GM18517 (cell line): ENCODE results near the gene TBX3.

Source experiments
- ATAC-seq: cut with Tn5 transposase; IDR thresholded peaks from one replicate; pipeline ENCODE4 v1.9.1; 2021; ENCODE audit warnings: mild to moderate bottlenecking, moderate library complexity; ENCODE audit not compliant: unreplicated experiment

Gene TBX3

GRCh38 chr12:114697243-114697716 lies 13.3 kb upstream of the TBX3 start:
- ATAC-seq: no peak

- no peak for ATAC-seq
These were observed 12.7 kb upstream of the TBX3 start for GRCh38 chr12:114696443-114697242.

DNA sequence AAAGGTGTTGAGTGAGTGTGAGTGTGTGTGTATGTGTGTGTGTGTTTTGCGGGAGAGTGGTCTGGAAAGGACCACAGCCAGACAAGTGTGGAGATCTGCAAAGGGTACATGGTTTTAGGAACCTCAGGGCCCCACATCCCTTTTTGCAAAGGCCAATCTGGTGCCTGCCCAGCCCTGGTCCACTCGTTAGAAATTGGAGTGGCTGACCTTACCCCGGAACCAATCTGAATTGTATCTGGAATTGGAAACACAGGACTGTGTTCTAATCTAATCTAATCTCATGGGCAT lies 11.3 kb upstream of the TBX3 start:
- ATAC-seq: no peak

DNA sequence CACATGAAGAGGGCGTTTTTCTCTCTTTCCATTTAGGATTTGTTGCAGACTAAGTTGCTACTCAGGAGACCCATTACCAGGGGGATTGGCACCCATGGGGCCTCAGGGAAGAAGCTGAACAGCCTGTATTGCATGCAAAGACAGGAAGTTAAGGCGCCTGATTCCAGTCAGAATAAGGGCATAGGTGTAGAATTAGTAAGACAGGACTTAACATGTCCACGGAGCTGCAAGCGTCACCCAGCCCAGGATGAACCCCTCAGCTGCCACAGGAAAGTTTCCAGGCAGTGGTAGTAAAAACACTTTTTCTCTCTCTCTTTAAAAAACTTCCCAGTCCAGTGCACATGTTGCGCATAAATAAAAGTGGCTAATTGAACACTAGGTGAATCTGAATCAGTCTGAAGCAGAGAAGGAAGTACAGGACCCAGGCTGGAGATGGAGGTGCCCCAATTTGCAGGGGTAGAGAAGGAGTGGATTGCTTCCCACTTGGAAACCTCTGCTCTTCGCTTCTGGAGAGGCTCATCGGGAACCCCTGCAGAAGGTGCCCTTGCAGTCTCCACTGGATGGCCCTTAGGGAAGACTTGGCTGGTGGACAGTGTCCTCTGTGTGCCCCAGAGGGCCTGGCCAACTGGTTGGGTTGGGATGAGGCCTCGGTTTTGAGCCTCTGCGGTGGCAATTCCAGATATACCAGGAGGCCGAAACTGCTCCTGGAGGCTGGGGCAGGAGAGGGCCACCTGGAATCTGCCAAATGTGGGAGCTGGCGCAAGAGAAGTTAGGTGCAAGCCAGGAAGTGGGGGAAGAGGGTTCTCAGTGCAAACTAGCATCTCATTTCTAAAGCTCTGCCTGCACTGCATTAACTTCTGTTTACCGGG lies 10.7 kb upstream of the TBX3 start:
- ATAC-seq: no peak

DNA sequence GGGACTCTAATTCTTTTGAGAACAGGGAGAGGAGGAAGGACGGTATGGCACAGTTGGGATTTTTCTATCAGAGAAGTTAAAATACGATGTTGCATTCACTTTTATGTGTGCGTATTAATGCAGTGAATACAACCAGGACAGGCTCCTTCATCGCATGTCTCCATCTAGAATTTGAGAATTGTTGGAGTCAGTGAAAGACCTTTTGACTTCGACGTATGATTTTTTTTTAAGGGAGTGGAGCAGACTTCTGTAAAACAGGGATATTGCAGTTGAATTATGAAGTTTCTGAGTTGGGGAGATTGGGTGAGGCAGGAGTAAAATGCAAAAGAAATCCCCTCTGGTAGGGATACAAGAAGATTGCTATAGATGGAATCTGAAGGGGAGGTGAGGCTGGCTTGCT lies 9.6 kb upstream of the TBX3 start:
- no peak for ATAC-seq

DNA sequence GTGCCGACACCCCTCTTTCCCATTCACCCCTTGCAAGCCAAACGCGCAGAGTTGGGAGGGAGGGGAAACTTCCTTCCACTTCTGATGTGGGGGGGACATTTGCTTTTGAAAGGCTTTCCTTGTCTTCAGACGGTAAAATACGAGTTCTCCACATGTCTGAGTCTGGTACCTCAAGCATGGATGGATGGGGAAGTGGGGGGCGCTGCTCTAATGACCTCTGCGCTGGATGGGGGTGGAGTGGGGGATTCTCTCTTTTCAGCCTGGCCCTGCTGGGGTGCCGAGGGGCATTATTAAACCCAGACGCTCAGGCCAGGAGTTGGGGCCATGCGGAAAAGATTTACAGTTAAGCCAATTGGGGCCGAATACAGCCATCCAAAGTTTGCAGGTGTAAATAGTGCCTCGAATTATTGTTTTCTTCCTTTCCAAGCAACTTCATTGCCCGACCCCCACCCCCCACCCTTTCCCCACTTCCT lies 9.1 kb upstream of the TBX3 start:
- ATAC-seq: no peak

- no peak for ATAC-seq
These were observed 8.4 kb upstream of the TBX3 start for GRCh38 chr12:114692186-114693058.

DNA sequence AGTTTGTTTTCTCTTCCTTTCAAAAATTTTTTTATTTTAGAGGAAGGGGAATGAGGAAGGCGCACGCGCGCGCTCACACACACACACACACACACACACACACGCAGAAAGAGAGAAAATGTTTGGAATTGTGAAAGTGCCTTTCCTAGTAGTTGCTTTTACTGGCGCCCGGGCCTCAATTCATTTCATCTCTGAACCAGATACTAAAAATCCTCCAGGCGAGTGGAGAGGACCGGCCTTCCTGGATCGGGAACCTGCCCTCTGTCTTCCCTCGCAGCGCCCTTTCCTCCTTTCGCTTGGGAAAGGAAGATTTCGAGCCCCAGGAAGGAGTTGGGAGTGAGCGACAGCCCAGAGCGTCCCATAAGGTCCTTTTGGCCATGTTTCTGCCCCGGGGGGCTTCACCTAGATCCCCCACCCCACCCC lies 7.8 kb upstream of the TBX3 start:
- ATAC-seq: no peak

DNA sequence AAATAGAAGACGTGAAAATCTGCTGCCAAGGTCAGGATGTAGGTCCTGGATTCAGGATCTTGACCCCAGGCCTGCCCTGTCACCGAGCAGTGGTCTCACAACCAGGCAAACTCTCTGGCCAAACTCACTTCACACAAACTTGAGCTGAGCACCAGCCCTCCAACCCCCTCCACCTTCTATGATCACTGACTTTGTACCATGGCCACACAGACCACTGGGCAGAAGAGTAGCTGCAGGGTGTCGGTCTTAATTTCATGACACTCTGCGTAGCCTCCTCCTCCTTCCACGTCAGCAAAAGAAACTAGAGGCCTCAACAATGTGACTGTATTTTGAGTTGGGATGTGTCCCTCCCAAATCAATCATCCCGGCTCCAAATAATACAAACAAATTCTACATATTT lies 7.2 kb upstream of the TBX3 start:
- ATAC-seq: no peak

DNA sequence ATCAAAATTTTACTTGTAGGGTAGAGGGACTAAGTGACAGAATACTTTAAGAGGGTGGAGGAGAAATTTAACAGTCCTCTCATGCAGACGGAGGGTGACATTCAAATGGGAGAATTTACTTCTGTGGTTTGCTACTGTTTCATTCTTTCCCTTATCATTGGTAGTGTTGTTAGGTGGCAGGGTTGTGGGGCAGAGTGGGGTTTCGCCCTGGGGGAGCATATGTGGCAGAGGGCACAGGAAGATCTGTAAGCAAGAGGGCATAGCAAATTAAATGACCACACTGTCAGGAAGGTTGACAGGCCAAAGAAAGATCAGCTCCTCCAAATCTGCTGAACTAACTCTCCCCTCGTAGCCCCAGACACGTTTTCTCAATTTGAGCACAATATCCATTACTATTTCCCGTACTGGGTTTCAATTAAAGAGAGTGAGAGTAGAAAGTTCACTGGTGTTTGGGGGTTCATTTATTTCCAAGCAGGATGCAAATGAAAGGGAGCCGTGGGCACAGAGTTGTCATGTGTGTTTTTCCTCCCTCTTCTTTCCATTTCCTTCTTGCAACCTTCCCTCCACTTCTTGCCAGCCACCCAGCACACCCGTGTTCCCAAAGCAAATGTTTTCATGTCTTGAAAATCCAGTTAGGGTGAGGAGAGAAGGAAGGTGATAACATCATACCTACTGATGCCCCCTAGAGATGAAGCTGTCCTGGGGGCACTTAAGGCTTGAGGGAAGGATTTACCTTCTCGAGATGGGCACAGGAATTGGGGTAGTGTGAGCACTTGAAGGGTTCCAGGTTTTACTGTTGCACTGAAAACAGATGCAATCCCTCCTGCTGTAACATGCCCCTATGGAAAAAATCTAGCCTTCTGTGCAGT lies 6.5 kb upstream of the TBX3 start:
- no peak for ATAC-seq

- no peak for ATAC-seq
These were observed 5.4 kb upstream of the TBX3 start for GRCh38 chr12:114689075-114689994.

DNA sequence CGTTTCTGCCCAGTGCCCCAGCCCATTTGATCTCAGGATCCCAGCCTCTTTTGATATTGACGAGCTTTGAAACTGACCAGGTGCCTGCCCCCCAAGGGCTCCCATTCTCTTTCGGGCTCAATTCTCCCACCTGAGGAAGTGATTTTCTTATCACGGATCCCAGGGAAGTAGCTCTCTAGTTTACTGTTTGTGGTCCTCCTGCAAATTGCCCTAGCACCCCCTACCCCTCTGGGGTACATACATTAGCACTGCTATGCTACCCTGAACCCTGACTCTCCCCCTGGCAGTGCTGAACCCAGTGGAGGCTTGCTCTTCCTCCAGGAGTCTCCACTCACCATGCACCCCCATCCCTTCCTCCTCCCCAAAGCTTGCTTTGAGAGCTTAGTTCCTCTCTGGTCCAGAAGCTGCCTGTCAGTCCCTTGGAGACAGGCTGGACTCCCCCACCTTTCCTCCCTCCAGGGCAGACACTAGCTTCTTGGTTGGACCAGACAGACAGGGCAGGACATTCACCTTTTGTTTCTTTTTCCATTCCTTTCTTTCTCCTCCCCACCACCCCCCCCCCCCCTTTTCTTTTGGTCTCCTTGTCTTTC lies 4.4 kb upstream of the TBX3 start:
- no peak for ATAC-seq

- ATAC-seq: no peak
These were observed 3.8 kb upstream of the TBX3 start for GRCh38 chr12:114687802-114688201.

GRCh38 chr12:114686773-114687500 lies 3.0 kb upstream of the TBX3 start:
- no peak for ATAC-seq

- no peak for ATAC-seq
These were observed 2.4 kb upstream of the TBX3 start for GRCh38 chr12:114686426-114686772.

DNA sequence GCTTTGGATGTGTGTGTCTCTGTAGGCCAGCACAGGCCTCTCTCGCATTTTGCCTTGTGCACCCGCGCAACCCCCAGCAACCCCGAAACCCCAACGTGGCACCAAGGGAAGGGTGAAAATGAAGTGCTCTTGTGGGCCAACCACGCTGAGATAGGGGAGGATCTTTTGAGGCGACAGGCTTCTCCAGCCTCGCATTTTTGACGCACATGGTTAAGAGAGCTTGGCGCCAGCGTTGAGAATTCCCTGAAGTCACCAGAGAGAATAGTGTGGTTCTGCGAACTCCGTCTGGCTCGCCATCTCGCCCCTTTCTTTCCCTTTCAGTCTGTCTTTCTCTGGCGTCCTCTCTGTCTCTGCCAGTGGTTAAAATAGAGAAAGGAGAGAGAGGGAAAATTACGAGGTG lies 1.9 kb upstream of the TBX3 start:
- no peak for ATAC-seq

- ATAC-seq: no peak
These were observed 1.4 kb upstream of the TBX3 start for GRCh38 chr12:114685320-114685781.

DNA sequence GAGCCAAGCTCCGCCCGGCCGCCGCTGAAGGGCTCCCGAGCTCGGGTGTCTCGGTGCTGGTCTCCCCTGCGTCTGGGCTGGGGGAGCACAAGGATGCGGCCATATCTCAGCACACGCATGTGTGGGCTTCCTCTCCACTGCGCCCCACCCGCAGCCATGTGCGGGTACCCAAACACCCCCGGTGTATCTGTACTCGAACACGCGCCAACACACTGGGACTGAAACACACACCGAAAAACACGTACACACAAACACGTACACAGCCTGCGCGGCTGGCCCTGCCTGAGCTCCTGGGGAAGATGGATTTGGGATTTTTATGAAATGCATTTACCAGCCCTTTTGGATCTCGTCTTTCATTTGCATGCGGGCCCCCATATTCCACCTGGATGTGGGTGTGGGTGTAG lies 897 bp upstream of the TBX3 start:
- no peak for ATAC-seq
